ENCODE data around the gene KANK2. TPM values are rescaled to one million over a fixed set of nuclear protein-coding genes. Genes with fewer than 3 reads are reported as not detected.
A peak's percentile ranks its signal among the peaks of the same experiment; 100 is the strongest.

KANK2 gene
- total and polyA plus RNA-seq, 2 of the 13 experiments (the other 11 are each of a cell fraction or from before 2014, with no cell fraction given): 5.7 to 12.9 TPM

GRCh38 chr19:11138601-11139300 lies 58.6 kb downstream of the KANK2 start (continued):
- TF ChIP-seq HNF4G (IDR thresholded peaks at IDR 0.05; ENCODE audit: borderline replicate concordance, low read depth, low read length): no peak
- no peak for TF ChIP-seq HNF4G (CRISPR knock-in tag; IDR thresholded peaks at IDR 0.05; ENCODE audit: borderline replicate concordance, low read depth)
- TF ChIP-seq JUND (CRISPR knock-in tag; IDR thresholded peaks at IDR 0.05): no peak
- TF ChIP-seq, protein P1, sequence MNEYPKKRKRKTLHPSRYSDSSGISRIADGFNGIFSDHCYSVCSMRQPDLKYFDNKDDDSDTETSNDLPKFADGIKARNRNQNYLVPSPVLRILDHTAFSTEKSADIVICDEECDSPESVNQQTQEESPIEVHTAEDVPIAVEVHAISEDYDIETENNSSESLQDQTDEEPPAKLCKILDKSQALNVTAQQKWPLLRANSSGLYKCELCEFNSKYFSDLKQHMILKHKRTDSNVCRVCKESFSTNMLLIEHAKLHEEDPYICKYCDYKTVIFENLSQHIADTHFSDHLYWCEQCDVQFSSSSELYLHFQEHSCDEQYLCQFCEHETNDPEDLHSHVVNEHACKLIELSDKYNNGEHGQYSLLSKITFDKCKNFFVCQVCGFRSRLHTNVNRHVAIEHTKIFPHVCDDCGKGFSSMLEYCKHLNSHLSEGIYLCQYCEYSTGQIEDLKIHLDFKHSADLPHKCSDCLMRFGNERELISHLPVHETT (CRISPR knock-in tag; conservative IDR thresholded peaks at IDR 0.05): no peak
- no peak for TF ChIP-seq ZNF354B (CRISPR knock-in tag; IDR thresholded peaks at IDR 0.05)
- TF ChIP-seq SALL1 (CRISPR knock-in tag; IDR thresholded peaks at IDR 0.05): peak; percentile 26; the same call in 1 of the 2 replicates
- TF ChIP-seq, protein P2, sequence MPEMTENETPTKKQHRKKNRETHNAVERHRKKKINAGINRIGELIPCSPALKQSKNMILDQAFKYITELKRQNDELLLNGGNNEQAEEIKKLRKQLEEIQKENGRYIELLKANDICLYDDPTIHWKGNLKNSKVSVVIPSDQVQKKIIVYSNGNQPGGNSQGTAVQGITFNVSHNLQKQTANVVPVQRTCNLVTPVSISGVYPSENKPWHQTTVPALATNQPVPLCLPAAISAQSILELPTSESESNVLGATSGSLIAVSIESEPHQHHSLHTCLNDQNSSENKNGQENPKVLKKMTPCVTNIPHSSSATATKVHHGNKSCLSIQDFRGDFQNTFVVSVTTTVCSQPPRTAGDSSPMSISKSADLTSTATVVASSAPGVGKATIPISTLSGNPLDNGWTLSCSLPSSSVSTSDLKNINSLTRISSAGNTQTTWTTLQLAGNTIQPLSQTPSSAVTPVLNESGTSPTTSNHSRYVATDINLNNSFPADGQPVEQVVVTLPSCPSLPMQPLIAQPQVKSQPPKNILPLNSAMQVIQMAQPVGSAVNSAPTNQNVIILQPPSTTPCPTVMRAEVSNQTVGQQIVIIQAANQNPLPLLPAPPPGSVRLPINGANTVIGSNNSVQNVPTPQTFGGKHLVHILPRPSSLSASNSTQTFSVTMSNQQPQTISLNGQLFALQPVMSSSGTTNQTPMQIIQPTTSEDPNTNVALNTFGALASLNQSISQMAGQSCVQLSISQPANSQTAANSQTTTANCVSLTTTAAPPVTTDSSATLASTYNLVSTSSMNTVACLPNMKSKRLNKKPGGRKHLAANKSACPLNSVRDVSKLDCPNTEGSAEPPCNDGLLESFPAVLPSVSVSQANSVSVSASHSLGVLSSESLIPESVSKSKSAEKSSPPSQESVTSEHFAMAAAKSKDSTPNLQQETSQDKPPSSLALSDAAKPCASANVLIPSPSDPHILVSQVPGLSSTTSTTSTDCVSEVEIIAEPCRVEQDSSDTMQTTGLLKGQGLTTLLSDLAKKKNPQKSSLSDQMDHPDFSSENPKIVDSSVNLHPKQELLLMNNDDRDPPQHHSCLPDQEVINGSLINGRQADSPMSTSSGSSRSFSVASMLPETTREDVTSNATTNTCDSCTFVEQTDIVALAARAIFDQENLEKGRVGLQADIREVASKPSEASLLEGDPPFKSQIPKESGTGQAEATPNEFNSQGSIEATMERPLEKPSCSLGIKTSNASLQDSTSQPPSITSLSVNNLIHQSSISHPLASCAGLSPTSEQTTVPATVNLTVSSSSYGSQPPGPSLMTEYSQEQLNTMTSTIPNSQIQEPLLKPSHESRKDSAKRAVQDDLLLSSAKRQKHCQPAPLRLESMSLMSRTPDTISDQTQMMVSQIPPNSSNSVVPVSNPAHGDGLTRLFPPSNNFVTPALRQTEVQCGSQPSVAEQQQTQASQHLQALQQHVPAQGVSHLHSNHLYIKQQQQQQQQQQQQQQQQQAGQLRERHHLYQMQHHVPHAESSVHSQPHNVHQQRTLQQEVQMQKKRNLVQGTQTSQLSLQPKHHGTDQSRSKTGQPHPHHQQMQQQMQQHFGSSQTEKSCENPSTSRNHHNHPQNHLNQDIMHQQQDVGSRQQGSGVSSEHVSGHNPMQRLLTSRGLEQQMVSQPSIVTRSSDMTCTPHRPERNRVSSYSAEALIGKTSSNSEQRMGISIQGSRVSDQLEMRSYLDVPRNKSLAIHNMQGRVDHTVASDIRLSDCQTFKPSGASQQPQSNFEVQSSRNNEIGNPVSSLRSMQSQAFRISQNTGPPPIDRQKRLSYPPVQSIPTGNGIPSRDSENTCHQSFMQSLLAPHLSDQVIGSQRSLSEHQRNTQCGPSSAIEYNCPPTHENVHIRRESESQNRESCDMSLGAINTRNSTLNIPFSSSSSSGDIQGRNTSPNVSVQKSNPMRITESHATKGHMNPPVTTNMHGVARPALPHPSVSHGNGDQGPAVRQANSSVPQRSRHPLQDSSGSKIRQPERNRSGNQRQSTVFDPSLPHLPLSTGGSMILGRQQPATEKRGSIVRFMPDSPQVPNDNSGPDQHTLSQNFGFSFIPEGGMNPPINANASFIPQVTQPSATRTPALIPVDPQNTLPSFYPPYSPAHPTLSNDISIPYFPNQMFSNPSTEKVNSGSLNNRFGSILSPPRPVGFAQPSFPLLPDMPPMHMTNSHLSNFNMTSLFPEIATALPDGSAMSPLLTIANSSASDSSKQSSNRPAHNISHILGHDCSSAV (CRISPR knock-in tag; IDR thresholded peaks at IDR 0.05; ENCODE audit: borderline replicate concordance): no peak
- TF ChIP-seq ZBTB8A (CRISPR knock-in tag; IDR thresholded peaks at IDR 0.05; ENCODE audit: borderline replicate concordance, low read depth): no peak
- no peak for TF ChIP-seq RXRB (CRISPR knock-in tag; IDR thresholded peaks at IDR 0.05; ENCODE audit: borderline replicate concordance)
- TF ChIP-seq GATAD1 (CRISPR knock-in tag; IDR thresholded peaks at IDR 0.05): no peak
- no peak for TF ChIP-seq RARA (CRISPR knock-in tag; IDR thresholded peaks at IDR 0.05)
- no peak for TF ChIP-seq ZNF619 (CRISPR knock-in tag; IDR thresholded peaks at IDR 0.05)
- TF ChIP-seq ISL2 (CRISPR knock-in tag; IDR thresholded peaks at IDR 0.05): no peak
- TF ChIP-seq SMYD3 (CRISPR knock-in tag; IDR thresholded peaks at IDR 0.05): no peak
- no peak for TF ChIP-seq SMAD9 (CRISPR knock-in tag; IDR thresholded peaks at IDR 0.05)
- no peak for TF ChIP-seq KDM6A (CRISPR knock-in tag; IDR thresholded peaks at IDR 0.05; ENCODE audit: low read depth)
- no peak for TF ChIP-seq CCDC6 (CRISPR knock-in tag; IDR thresholded peaks at IDR 0.05)
- no peak for TF ChIP-seq ZNF260 (CRISPR knock-in tag; IDR thresholded peaks at IDR 0.05; ENCODE audit: borderline replicate concordance, low read depth)
- TF ChIP-seq HOXA7 (CRISPR knock-in tag; IDR thresholded peaks at IDR 0.05): no peak
- TF ChIP-seq GPN1 (CRISPR knock-in tag; IDR thresholded peaks at IDR 0.05; ENCODE audit: borderline replicate concordance): no peak
- no peak for TF ChIP-seq ZNF563 (CRISPR knock-in tag; IDR thresholded peaks at IDR 0.05)
- 0 out of 2 replicates have a peak, but pooled peaks have one; percentile 30 for TF ChIP-seq MED1 (CRISPR knock-in tag; IDR thresholded peaks at IDR 0.05)
- no peak for TF ChIP-seq WIZ (CRISPR knock-in tag; IDR thresholded peaks at IDR 0.05)

Data from HepG2 (cell line).